AG09309 (cell line): ENCODE data around the gene RIC3.
A peak's percentile ranks its signal among the peaks of the same experiment; 100 is the strongest.

Experiments used
- DNase-seq: peaks from one replicate; pipeline ENCODE4 v3.0.0-alpha.2; 2010; ENCODE audit warnings: low read depth
- H3K4me3 ChIP-seq: 2 replicates; pipeline ENCODE4 v1.5.1; 2011; ENCODE audit warnings: mild to moderate bottlenecking, low read depth, low read length, moderate library complexity; ENCODE audit not compliant: control insufficient read depth
- CTCF ChIP-seq: IDR thresholded peaks from 2 replicates; pipeline ENCODE4 v1.5.1; 2011; ENCODE audit warnings: mild to moderate bottlenecking, low read depth, low read length, inconsistent platforms; ENCODE audit not compliant: insufficient read depth, control insufficient read depth; ENCODE audit errors: missing control alignments

The RIC3 gene

DNA sequence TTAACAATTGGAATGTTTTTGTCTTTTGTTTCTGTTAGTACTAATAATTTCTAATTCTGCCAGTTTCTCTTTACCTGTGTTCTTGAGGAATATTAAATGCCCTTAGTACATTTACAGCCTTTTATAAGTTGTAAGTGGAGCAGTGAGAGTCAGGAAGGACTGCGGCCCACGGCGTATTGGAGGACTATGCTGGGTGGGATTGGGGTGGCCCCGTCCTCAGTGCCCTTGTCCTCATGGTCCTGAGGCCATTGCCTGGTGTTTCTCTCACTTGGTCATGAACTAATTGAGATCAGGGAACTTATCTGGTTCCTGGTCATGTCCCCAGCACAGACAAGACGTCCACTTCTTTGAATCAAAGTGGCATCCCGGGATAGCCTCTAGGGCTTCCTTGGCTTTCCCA is 84.5 kb downstream of the RIC3 start:
- no peak overlapping the region for H3K4me3 ChIP-seq
- no peak for DNase-seq
- TF ChIP-seq CTCF, result no peak

GRCh38 chr11:8083871-8084281 is 84.9 kb downstream of the RIC3 start:
- DNase-seq, result no peak
- TF ChIP-seq CTCF, result no peak

GRCh38 chr11:8083088-8083395 is 85.8 kb downstream of the RIC3 start:
- no peak for DNase-seq
- TF ChIP-seq CTCF, result no peak
- H3K4me3 ChIP-seq, result no peak overlapping the region

More at GRCh38 chr11:8083871-8084281, 84.9 kb downstream of the RIC3 start:
- H3K4me3 ChIP-seq, result no peak overlapping the region

GRCh38 chr11:8082391-8083087 is 86.3 kb downstream of the RIC3 start:
- DNase-seq, result no peak
- peak overlapping the region; percentile 63; the same call in 1 of the 2 replicates for H3K4me3 ChIP-seq
- no peak for TF ChIP-seq CTCF

DNA sequence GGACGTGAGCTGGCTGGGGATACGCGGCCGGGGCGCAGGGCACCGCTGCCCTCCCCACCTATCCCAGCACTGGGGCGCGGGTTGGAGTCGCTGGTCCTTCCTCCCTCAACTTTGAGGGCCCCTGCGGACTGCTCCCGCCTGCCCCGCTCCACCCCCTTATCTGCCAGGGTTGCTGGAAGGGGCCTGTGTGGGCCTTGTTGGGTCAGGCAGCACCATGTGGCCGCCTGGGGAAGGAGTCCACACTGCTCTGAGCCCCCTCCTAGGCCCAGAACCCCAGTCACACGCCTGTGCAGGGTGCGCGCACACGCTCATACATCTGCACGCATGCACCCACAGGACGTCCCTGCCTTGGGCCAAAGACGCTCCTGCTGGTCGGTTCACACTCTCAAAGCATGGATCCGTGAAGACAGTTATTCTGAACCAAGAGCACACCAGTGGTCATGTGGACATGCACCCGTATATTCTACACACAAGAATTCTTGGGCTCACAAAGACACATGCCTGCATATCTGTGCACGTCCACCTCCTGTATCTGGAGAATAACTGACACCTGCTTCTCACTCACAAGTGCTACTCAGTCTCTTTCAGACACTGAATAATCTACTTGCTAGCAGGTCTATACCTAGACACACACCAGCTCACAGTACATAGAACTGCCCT is 87.1 kb downstream of the RIC3 start:
- H3K4me3 ChIP-seq, result peak overlapping the region; percentile 63
- no peak for DNase-seq
- no peak for TF ChIP-seq CTCF

- no peak for DNase-seq
- H3K4me3 ChIP-seq, result peak within 1 kb of the TSS; percentile 63
- TF ChIP-seq CTCF, result peak; percentile 24
Measured at GRCh38 chr11:8080674-8081590, 87.9 kb downstream of the RIC3 start, which contains the start of gene TUB. Gene TUB, plus strand, starts transcription at chr11:8081211. Its CDS starts 300 bp downstream, at chr11:8081511.
